Trophoblast cell (in vitro differentiated cells and primary cell): ENCODE data around the gene IPO13.

ENCODE experiments used
- DNase-seq, 2 donors: peaks; one replicate each; pipeline ENCODE4 v3.0.0-alpha.2; 2016
- H2AFZ ChIP-seq: 2 replicates; pipeline ENCODE4 v1.6.1; 2013; ENCODE audit warnings: low read length, moderate library complexity, mild to moderate bottlenecking; ENCODE audit not compliant: insufficient read depth, poor library complexity
- H2AK5ac ChIP-seq: 2 replicates; pipeline ENCODE4 v1.6.1; 2013; ENCODE audit warnings: mild to moderate bottlenecking, low read length
- H2BK120ac ChIP-seq: 2 replicates; pipeline ENCODE4 v1.6.1; 2013; ENCODE audit warnings: low read length, mild to moderate bottlenecking, moderate library complexity; ENCODE audit not compliant: insufficient read depth, poor library complexity
- H2BK12ac ChIP-seq: 2 replicates; pipeline ENCODE4 v1.6.1; 2013; ENCODE audit warnings: mild to moderate bottlenecking, low read length, moderate library complexity
- H2BK5ac ChIP-seq: 2 replicates; pipeline ENCODE4 v1.6.1; 2013; ENCODE audit warnings: low read length, low read depth, moderate library complexity, mild to moderate bottlenecking; ENCODE audit not compliant: poor library complexity
- H3K14ac ChIP-seq: 2 replicates; pipeline ENCODE4 v1.6.1; 2013; ENCODE audit warnings: mild to moderate bottlenecking, low read length
- H3K18ac ChIP-seq: 2 replicates; pipeline ENCODE4 v1.6.1; 2013; ENCODE audit warnings: mild to moderate bottlenecking, low read length
- H3K23ac ChIP-seq: 2 replicates; pipeline ENCODE4 v1.6.1; 2013; ENCODE audit warnings: low read length
- H3K27ac ChIP-seq: 2 replicates; pipeline ENCODE4 v1.5.1; 2013; ENCODE audit warnings: low read depth, mild to moderate bottlenecking, inconsistent platforms, low read length, moderate library complexity
- H3K27me3 ChIP-seq: 2 replicates; pipeline ENCODE4 v1.6.1; 2013; ENCODE audit warnings: inconsistent platforms, mild to moderate bottlenecking, low read length, moderate library complexity; ENCODE audit not compliant: insufficient read depth
- H3K36me3 ChIP-seq, 2 experiments: 1 replicate in 1 of 2; 2 replicates in 1 of 2; pipeline ENCODE4 v1.6.1; 2013; ENCODE audit warnings: low read length in 2 of 2, mild to moderate bottlenecking in 2 of 2, moderate library complexity in 1 of 2; ENCODE audit not compliant: insufficient read depth in 2 of 2, control insufficient read depth in 1 of 2
- H3K4ac ChIP-seq: 2 replicates; pipeline ENCODE4 v1.6.1; 2013; ENCODE audit warnings: low read depth, mild to moderate bottlenecking, low read length, moderate library complexity
- H3K4me1 ChIP-seq, 2 experiments: 1 replicate in 1 of 2; 2 replicates in 1 of 2; pipeline ENCODE4 v1.6.1; 2013; ENCODE audit warnings: low read length in 2 of 2, mild to moderate bottlenecking in 2 of 2, moderate library complexity in 1 of 2; ENCODE audit not compliant: insufficient read depth in 2 of 2, control insufficient read depth in 1 of 2
- H3K4me2 ChIP-seq: 2 replicates; pipeline ENCODE4 v1.6.1; 2013; ENCODE audit warnings: inconsistent platforms, mild to moderate bottlenecking, low read length, moderate library complexity
- H3K4me3 ChIP-seq: 2 replicates; pipeline ENCODE4 v1.5.1; 2013; ENCODE audit warnings: mild to moderate bottlenecking, low read depth, low read length, inconsistent platforms
- H3K79me1 ChIP-seq: one replicate; pipeline ENCODE4 v1.6.1; 2013; ENCODE audit warnings: low read length
- H3K79me2 ChIP-seq: 2 replicates; pipeline ENCODE4 v1.6.1; 2013; ENCODE audit warnings: low read length, mild to moderate bottlenecking; ENCODE audit not compliant: control insufficient read depth, insufficient read depth, poor library complexity
- H3K9ac ChIP-seq: 2 replicates; pipeline ENCODE4 v1.6.1; 2013; ENCODE audit warnings: mild to moderate bottlenecking, low read length
- H3K9me3 ChIP-seq: 2 replicates; pipeline ENCODE4 v1.6.1; 2013; ENCODE audit warnings: low read depth, mild to moderate bottlenecking, control low read depth, inconsistent platforms, low read length; ENCODE audit not compliant: insufficient read depth
- H4K12ac ChIP-seq: 2 replicates; pipeline ENCODE4 v1.6.1; 2013; ENCODE audit warnings: low read depth, mild to moderate bottlenecking, low read length, moderate library complexity
- H4K8ac ChIP-seq: 2 replicates; pipeline ENCODE4 v1.6.1; 2013; ENCODE audit warnings: low read depth, mild to moderate bottlenecking, low read length, moderate library complexity
- H4K91ac ChIP-seq: one replicate; pipeline ENCODE4 v1.6.1; 2013; ENCODE audit warnings: low read depth, mild to moderate bottlenecking, low read length, moderate library complexity
- WGBS: extraction: QIAGEN DNeasy Blood & Tissue Kit; methylation state at CpG from one replicate; pipeline ENCODE4 v1.1.7; 2013; ENCODE audit warnings: missing lambda C conversion rate; ENCODE audit not compliant: insufficient read length, insufficient coverage; ENCODE audit errors: extremely low coverage; 5-methylcytosine and 5-hydroxymethylcytosine counted together

The IPO13 gene

GRCh38 chr1:43925846-43926245 lies 20.9 kb upstream of the IPO13 start:
- Histone ChIP-seq H3K4me1 (peaks cover 8 to 11% of the 10 kb centered on the region in 2 experiments), H3K14ac (no peak overlapping the region), H3K79me2 (no peaks in the 10 kb centered on the region), H3K79me1 (no peaks in the 10 kb centered on the region), H2AFZ (no peak overlapping the region), H3K27ac (no peak overlapping the region), H3K9ac (no peak overlapping the region), H4K8ac (no peak overlapping the region), H3K4me2 (no peak overlapping the region), H4K91ac (no peak overlapping the region), H3K27me3 (no peaks in the 10 kb centered on the region), H2BK120ac (no peak overlapping the region), H3K36me3 (peaks cover 0 to 2% of the 10 kb centered on the region in 2 experiments), H3K18ac (no peak overlapping the region), H2BK5ac (no peak overlapping the region), H2AK5ac (no peak overlapping the region), H3K4me3 (no peak overlapping the region), H3K4ac (no peak overlapping the region), H2BK12ac (no peak overlapping the region), H3K23ac (no peak overlapping the region), H3K9me3 (no peaks in the 10 kb centered on the region), H4K12ac (no peak overlapping the region)
- WGBS = no CpG with 5 or more reads among the region's 9 CpGs
- DNase-seq = no peak

DNA sequence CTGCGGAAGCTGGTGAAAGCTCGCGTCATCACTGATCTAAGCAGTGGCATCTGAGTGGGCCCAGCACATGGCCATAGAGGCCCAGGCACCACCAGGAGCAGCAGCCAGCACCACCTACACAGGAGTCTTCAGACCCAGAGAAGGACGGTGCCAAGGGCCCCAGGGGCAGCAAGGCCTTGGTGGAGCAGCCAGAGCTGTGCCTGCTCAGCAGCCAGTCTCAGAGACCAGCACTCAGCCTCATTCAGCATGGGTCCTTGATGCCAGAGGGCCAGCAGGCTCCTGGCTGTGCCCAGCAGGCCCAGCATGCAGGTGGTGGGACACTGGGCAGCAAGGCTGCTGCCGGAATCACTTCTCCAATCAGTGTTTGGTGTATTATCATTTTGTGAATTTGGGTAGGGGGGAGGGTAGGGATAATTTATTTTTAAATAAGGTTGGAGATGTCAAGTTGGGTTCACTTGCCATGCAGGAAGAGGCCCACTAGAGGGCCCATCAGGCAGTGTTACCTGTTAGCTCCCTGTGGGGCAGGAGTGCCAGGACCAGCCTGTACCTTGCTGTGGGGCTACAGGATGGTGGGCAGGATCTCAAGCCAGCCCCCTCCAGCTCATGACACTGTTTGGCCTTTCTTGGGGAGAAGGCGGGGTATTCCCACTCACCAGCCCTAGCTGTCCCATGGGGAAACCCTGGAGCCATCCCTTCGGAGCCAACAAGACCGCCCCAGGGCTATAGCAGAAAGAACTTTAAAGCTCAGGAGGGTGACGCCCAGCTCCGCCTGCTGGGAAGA lies 16.4 kb upstream of the IPO13 start:
- Histone ChIP-seq H4K91ac (no peak overlapping the region), H3K9ac (no peak overlapping the region), H2AK5ac (no peak overlapping the region), H4K8ac (no peak overlapping the region), H4K12ac (no peak overlapping the region), H3K4ac (no peak overlapping the region), H3K4me3 (no peak overlapping the region), H3K79me2 (no peaks in the 10 kb centered on the region), H3K4me1 (peaks cover 18 to 26% of the 10 kb centered on the region in 2 experiments), H3K27me3 (no peaks in the 10 kb centered on the region), H2BK5ac (no peak overlapping the region), H2AFZ (no peak overlapping the region), H2BK120ac (no peak overlapping the region), H3K9me3 (no peaks in the 10 kb centered on the region), H3K79me1 (no peaks in the 10 kb centered on the region), H3K18ac (no peak overlapping the region), H3K14ac (peak overlapping the region; percentile 10), H3K23ac (no peak overlapping the region), H3K27ac (no peak overlapping the region), H3K36me3 (no peaks in the 10 kb centered on the region), H2BK12ac (peak overlapping the region; percentile 45), H3K4me2 (no peak overlapping the region)
- WGBS = no CpG with 5 or more reads among the region's 10 CpGs
- no peak for DNase-seq

- Histone ChIP-seq H2BK12ac (no peak overlapping the region), H3K79me2 (no peaks in the 10 kb centered on the region), H3K79me1 (no peaks in the 10 kb centered on the region), H3K27me3 (no peaks in the 10 kb centered on the region), H3K14ac (no peak overlapping the region), H2BK120ac (no peak overlapping the region), H2BK5ac (no peak overlapping the region), H4K8ac (no peak overlapping the region), H3K18ac (no peak overlapping the region), H3K9me3 (no peaks in the 10 kb centered on the region), H3K4ac (no peak overlapping the region), H4K12ac (no peak overlapping the region), H3K4me3 (no peak overlapping the region), H4K91ac (no peak overlapping the region), H3K9ac (no peak overlapping the region), H3K23ac (no peak overlapping the region), H3K4me2 (no peak overlapping the region), H3K36me3 (no peaks in the 10 kb centered on the region), H2AK5ac (no peak overlapping the region), H3K4me1 (peaks cover 22 to 27% of the 10 kb centered on the region in 2 experiments), H2AFZ (no peak overlapping the region), H3K27ac (no peak overlapping the region)
- WGBS = no CpG with 5 or more reads among the region's 4 CpGs
- no peak for DNase-seq
These were observed 15.8 kb upstream of the IPO13 start for GRCh38 chr1:43930949-43931275.

GRCh38 chr1:43931711-43932660 lies 14.8 kb upstream of the IPO13 start:
- no peak overlapping the region for H3K4ac ChIP-seq
- H3K79me2 ChIP-seq = no peaks in the 10 kb centered on the region
- H3K4me2 ChIP-seq = no peak overlapping the region
- H3K9me3 ChIP-seq = no peaks in the 10 kb centered on the region
- H3K18ac ChIP-seq = no peak overlapping the region
- no CpG with 5 or more reads among the region's 13 CpGs for WGBS
- H3K79me1 ChIP-seq = no peaks in the 10 kb centered on the region
- H2BK120ac ChIP-seq = no peak overlapping the region
- no peak overlapping the region for H4K12ac ChIP-seq
- no peak overlapping the region for H2AK5ac ChIP-seq
- no peak overlapping the region for H3K4me3 ChIP-seq
- H2AFZ ChIP-seq = no peak overlapping the region
- H2BK5ac ChIP-seq = no peak overlapping the region
- H3K14ac ChIP-seq = no peak overlapping the region
- no peak overlapping the region for H3K23ac ChIP-seq
- no peaks in the 10 kb centered on the region for H3K36me3 ChIP-seq
- no peak for DNase-seq
- H4K91ac ChIP-seq = no peak overlapping the region
- H4K8ac ChIP-seq = no peak overlapping the region
- H3K9ac ChIP-seq = no peak overlapping the region
- H2BK12ac ChIP-seq = no peak overlapping the region
- peaks cover 26 to 29% of the 10 kb centered on the region in 2 experiments for H3K4me1 ChIP-seq
- H3K27me3 ChIP-seq = no peaks in the 10 kb centered on the region
- H3K27ac ChIP-seq = no peak overlapping the region
